ENCODE results near the gene ASCL2.
"Not testable (repeated sequence)": the region's sequence is repeated elsewhere in the genome, so short reads cannot be mapped to it uniquely, and the experiment has no call there.

The ASCL2 gene

GRCh38 chr11:2294926-2295290, 24.5 kb upstream of the ASCL2 start:
- DNase-seq (ENCODE audit: insufficient read length, low spot score) = no peak
- TF ChIP-seq, protein P1, sequence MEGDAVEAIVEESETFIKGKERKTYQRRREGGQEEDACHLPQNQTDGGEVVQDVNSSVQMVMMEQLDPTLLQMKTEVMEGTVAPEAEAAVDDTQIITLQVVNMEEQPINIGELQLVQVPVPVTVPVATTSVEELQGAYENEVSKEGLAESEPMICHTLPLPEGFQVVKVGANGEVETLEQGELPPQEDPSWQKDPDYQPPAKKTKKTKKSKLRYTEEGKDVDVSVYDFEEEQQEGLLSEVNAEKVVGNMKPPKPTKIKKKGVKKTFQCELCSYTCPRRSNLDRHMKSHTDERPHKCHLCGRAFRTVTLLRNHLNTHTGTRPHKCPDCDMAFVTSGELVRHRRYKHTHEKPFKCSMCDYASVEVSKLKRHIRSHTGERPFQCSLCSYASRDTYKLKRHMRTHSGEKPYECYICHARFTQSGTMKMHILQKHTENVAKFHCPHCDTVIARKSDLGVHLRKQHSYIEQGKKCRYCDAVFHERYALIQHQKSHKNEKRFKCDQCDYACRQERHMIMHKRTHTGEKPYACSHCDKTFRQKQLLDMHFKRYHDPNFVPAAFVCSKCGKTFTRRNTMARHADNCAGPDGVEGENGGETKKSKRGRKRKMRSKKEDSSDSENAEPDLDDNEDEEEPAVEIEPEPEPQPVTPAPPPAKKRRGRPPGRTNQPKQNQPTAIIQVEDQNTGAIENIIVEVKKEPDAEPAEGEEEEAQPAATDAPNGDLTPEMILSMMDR (IDR thresholded peaks at IDR 0.05; ENCODE audit: insufficient read depth, missing control alignments) = no peak
- FAIRE-seq = no peak

DNA sequence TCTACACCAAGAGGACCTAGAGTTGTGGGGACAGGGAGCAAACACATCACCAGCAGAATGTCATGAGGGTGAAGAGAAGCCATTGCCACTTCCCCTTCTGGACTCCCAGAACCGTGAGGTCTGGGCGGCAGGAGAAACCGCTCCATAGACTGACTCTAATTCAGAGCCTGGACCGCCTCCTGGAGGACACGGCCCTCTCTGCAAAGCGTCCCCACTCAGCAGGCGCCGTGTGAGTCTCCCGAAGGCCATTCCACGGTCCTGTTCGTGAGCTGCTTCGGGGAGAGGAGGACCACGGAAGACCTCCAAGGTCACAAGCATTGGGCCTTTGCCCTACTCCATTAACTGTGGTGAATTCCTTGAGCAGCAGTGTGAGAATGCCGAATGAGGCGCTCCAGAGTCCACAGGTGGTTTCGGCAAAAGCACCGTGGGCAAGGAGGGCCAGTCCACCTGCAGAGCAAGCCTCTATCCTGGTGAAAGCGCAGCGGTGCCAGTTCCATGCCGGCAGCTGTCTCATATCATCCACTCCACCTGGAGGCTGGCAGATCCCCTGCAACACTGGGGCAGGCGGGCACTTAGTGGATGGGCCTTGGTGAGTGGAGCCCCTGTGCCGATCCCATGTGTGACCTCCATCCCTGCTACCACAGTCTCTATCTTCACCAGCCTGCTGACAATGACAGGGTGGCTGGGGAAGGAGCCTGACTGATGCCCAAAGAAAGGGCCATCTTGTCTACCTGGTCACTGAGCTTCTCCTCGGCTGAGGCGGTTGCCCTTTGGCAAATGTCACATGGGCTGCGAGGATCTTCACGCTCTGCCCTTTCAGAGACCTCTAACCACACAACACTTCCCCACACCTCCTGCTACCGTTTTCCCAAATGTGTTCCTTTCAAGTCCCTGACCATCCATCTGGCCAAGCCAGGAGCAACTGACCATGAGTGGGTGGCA, 23.9 kb upstream of the ASCL2 start:
- DNase-seq (ENCODE audit: insufficient read length, low spot score) = no peak
- TF ChIP-seq, protein P1 (IDR thresholded peaks at IDR 0.05; ENCODE audit: insufficient read depth, missing control alignments) = no peak
- FAIRE-seq = no peak

DNA sequence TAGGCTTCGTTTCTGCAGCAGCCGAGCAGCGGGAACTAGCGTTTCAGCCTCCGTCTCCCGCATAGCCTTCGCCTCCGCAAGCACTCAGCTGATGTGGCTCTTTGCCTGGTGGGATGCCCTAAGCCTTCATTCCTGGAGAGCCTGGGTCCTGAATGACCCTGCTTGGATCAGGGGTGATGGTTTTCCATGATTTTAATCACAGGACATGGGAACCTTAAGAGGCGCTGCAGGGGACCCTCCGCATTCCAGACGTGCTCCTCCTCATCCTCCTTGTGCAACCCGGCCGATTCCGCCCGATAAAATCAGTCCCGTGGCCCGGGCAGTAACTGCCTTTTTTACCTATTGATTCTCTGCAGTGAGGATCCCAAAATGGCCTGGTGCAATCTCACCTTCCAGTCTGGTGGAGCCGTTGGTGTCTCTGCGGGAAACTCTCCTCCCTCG, 23.2 kb upstream of the ASCL2 start:
- DNase-seq (ENCODE audit: insufficient read length, low spot score) = no peak
- FAIRE-seq = no peak
- TF ChIP-seq, protein P1 (IDR thresholded peaks at IDR 0.05; ENCODE audit: insufficient read depth, missing control alignments) = no peak

DNA sequence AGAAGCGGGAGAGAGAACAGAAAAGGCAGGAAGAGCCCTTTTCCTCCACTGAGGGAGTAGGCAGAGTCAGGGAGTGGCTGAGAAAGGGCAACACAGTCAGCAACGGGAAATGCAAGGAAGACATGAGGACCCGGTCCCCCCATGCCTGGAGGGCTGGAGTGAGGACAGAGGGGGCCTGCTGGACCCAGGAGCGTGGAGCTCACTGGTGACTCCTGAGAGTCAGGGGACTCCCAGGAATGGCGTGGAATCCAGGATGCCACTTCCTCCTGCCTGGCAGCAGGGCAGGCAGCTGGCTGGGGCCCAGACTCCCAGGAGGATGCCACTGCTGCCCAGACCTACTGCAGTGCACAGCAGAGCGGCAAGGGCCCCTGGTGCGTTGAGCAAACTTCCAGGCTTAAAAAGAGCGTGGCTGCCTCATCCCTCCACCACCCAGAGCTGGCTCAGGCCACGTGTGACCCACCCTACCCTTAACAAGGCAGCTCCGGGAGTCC, 20.0 kb upstream of the ASCL2 start:
- TF ChIP-seq, protein P1 (IDR thresholded peaks at IDR 0.05; ENCODE audit: insufficient read depth, missing control alignments) = no peak
- DNase-seq (ENCODE audit: insufficient read length, low spot score) = no peak
- FAIRE-seq = no peak

DNA sequence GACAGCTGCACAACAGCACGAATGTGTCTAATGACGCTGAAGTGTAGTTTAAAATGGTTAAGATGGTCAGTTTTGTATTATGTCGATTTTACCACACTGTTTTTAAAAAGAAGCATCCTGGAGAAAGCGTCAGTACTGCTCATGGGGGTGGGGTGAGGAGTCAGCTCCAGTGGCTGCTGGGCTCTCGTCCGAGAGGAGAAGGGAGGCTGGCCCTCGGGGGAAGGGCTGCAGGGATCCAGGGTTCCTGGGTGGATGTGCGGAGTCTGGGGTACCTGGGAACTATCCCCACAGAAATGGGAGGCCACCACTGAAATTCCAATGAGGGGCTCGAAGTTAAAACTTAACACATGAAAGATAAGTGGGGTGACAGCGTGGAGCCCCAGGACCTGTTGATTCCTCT, 19.5 kb upstream of the ASCL2 start:
- TF ChIP-seq, protein P1 (IDR thresholded peaks at IDR 0.05; ENCODE audit: insufficient read depth, missing control alignments) = no peak
- FAIRE-seq (no peak), DNase-seq (ENCODE audit: insufficient read length, low spot score) (no peak)

GRCh38 chr11:2289350-2289749, 19.0 kb upstream of the ASCL2 start:
- TF ChIP-seq, protein P1 (IDR thresholded peaks at IDR 0.05; ENCODE audit: insufficient read depth, missing control alignments) = no peak
- no peak for FAIRE-seq

GRCh38 chr11:2287091-2287490, 16.7 kb upstream of the ASCL2 start:
- FAIRE-seq (no peak), DNase-seq (ENCODE audit: insufficient read length, low spot score) (no peak)
- TF ChIP-seq, protein P1 (IDR thresholded peaks at IDR 0.05; ENCODE audit: insufficient read depth, missing control alignments) = no peak

More at GRCh38 chr11:2289350-2289749, 19.0 kb upstream of the ASCL2 start:
- no peak for DNase-seq (ENCODE audit: insufficient read length, low spot score)

DNA sequence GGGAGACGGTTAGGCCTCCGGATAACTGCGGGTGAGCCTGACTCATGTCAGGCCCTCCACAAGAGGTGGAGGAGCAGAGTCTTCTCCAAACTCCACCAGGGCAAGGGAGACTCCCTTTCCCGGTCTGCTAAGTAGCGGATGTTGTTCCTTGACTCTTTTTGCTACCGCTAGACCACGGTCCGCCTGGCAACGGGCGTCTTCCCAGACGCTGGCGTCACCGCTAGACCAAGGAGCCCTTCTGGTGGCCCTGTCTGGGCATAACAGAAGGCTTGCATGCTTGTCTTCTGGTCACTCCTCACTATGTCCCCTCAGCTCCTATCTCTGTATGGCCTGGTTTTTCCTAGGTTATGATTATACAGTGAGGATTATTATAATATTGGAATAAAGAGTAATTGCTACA, 16.0 kb upstream of the ASCL2 start:
- not testable (repeated sequence) for DNase-seq (ENCODE audit: insufficient read length, low spot score); FAIRE-seq
